Gastroesophageal sphincter (tissue), 3 donors: ENCODE data around the gene HIGD2A.

ENCODE experiments used
- CTCF ChIP-seq, 4 experiments: fragments of 200-600 bp in 2 of 4; fragments of 450-650 bp in 2 of 4; sonication (generic) in 1 of 4; IDR thresholded peaks; one replicate each; pipeline ENCODE4 v1.5.1; 2017 to 2019; ENCODE audit warnings: antibody characterized with exemption in 4 of 4, mild to moderate bottlenecking in 2 of 4, moderate library complexity in 2 of 4
- EP300 ChIP-seq: sonication (generic); formaldehyde crosslinking; IDR thresholded peaks from one replicate; pipeline ENCODE4 v1.6.1; 2017; ENCODE audit warnings: antibody characterized with exemption, mild to moderate bottlenecking
- POLR2A ChIP-seq, 2 donors: fragments of 450-650 bp; IDR thresholded peaks; one replicate each; pipeline ENCODE4 v1.6.1; 2017; ENCODE audit warnings: antibody characterized with exemption in 2 of 2, mild to moderate bottlenecking in 2 of 2, moderate library complexity in 1 of 2
- POLR2AphosphoS5 ChIP-seq: sonication (generic); formaldehyde crosslinking; IDR thresholded peaks from one replicate; pipeline ENCODE4 v1.6.1; 2017; ENCODE audit warnings: antibody characterized with exemption

DNA sequence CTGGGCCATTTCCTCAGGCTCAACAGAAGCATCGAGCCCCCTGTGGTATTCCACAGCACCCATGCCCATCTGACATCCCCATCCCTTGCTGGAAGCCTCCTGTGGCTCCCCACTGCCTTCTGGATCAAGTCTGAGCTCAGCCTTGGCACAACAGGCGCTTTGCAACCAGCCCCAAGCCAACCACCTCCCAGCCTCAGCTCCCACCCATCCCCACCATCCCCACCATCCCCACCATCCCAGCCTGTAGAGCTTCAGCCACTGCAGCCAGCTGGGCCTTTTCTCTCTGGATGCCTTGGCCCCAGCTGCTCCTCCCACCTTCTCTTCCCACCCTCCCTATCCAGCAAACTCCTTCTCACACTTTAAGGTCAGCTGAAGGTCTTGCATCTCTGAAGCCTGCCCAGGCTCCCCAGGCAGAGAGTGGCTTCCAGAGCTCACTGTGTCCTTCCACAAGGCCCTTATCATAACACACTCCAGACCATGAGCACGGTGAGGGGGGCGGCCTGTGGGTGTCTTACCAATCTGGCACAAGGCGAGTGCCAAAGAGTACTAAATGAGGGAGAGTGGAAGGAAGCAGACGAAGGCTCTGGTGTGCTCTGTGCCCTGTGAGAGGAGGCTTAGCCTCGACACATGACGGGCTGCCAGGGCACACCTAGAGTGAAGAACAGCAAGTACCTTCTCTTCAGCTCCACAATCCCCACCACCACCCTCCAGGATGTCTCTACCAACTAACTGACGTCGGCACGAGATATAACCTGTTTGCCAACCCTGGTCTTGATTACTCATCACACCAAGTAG lies 6.5 kb downstream of the HIGD2A start:
- no peak for TF ChIP-seq POLR2A (IDR thresholded peaks at IDR 0.05)
- no peak for TF ChIP-seq CTCF (IDR thresholded peaks at IDR 0.05)
- TF ChIP-seq POLR2AphosphoS5, result no peak
- TF ChIP-seq EP300, result no peak
